NOMO-1 (cell line): Measurements from ENCODE around the gene QRICH1.
A peak's percentile ranks its signal among the peaks of the same experiment; 100 is the strongest.

Experiments used
- DNase-seq, 2 experiments: peaks; one replicate each; lab custom pipeline; 2025; ENCODE audit not compliant: unreplicated experiment in 2 of 2; lab: John Stamatoyannopoulos, UW

QRICH1 gene

DNA sequence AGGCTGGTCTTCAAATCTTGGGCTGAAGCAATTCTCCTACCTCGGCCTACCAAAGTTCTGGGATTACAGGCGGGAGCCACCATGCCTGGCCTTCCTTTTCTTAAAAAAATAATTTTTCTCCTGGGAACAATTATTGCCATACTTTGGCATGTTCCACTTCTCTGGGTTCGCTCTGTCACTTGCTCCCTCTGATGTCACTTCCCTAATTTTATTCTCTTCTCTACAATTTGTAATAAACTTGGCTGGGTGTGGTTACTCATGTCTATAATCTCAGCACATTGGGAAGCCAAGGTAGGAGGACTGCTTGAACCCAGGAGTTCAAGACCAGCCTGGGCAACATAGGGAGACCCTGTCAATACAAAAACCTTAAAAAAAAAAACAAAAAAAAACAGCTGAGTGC lies 58.6 kb downstream of the QRICH1 start:
- peak in 1 of 2 experiments; percentile 32 for DNase-seq

DNA sequence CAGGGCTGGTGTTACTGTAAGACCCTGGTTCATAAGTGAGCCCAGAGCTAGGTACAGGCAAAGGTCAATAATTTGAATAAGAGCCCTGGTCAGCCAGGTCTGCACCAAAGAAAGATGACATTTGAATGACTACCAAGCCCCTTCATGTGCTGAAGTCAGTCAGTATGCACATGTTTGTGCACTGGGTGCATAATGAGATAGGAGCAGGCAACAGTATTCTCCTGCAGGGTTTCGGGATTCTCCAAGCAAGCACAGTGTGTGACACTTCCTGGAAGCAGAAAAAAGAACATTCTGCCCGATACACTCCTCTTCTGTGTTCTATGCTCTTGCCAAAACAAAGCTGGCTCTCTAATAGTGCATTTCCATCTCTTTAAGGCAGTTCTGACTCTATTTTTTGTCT lies 59.2 kb downstream of the QRICH1 start:
- DNase-seq, result no peak

DNA sequence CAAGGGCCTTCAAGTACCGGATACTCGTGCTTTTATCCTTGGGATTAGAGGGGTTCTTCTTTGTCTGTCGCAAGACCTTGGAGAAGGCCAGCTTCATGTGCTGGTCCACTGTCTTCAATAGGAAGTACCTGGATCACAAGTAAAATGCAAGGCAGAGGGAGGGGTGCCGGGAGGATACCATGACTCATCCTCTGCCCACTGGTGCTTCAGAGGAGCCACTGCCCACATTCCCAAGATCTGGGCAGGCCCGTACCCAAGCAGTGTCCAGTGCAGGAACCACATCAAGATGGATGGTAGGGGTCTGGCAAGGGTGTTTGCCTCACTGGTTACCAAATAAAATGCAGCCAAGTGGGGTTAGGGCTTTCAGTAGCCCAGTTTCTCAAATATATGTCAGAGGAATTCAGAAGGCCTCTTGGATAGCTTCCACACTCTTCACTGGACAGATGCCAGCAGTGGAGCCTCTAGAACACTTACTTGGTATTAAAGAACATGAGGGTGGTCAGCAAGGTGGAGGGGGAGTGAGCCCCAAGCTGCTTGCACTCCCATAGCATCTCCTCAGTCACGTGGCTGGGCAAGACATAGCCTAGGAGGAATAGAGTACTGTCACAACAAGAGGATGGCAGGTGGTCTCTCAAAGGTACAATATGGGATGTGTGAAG lies 61.1 kb downstream of the QRICH1 start:
- DNase-seq, result no peak

DNA sequence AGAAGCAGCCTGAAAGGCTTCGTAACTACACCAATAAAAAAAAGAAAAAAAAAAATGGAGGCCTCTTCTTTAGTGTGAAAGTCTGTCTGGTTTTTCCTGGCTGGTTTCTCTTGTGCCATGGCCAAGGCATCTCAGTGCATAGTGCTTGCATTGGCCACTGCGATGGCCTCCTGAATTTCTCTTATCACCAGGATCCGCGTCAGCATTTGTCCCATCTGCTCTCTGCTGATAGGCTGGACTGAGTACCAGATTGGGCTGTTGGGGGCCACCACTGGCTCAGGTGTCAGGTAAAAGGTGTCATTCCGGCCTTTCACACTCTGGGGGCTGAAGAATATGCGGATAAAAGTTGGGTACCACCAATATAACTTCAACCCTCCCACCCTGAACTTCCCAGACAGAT lies 63.5 kb downstream of the QRICH1 start:
- no peak for DNase-seq

- no peak for DNase-seq
These were observed 64.3 kb downstream of the QRICH1 start for GRCh38 chr3:49029563-49029884.

GRCh38 chr3:49028673-49029562 lies 65.0 kb downstream of the QRICH1 start, which contains the start of gene IMPDH2:
IMPDH2 (minus strand) TSS chr3:49029398; CDS start chr3:49029350, 48 bp downstream.
- DNase-seq, result peak; percentile 90 to 97

GRCh38 chr3:49028298-49028672 lies 65.6 kb downstream of the QRICH1 start:
- no peak for DNase-seq

GRCh38 chr3:49027634-49028033 lies 66.2 kb downstream of the QRICH1 start:
- DNase-seq, result no peak

DNA sequence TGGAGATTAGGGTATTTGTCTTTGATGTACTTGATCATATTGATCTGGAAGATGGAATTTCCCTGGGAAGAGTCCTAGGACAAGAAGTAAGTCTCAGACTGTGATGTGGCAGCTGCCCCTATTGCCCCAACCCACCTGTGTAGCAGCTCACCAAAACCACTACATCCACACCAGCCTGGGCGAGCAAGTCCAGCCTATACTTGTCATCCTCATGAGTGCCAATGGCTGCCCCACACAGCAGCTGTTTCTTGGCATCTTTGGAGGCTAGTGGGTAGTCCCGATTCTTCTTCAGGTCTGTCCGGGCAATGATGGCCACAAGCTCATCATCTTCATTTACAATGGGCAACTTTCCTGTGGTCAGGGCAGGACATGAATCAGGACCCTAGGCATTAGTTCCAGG lies 67.3 kb downstream of the QRICH1 start:
- no peak for DNase-seq

- DNase-seq, result no peak
These were observed 67.9 kb downstream of the QRICH1 start for GRCh38 chr3:49025793-49026520.

DNA sequence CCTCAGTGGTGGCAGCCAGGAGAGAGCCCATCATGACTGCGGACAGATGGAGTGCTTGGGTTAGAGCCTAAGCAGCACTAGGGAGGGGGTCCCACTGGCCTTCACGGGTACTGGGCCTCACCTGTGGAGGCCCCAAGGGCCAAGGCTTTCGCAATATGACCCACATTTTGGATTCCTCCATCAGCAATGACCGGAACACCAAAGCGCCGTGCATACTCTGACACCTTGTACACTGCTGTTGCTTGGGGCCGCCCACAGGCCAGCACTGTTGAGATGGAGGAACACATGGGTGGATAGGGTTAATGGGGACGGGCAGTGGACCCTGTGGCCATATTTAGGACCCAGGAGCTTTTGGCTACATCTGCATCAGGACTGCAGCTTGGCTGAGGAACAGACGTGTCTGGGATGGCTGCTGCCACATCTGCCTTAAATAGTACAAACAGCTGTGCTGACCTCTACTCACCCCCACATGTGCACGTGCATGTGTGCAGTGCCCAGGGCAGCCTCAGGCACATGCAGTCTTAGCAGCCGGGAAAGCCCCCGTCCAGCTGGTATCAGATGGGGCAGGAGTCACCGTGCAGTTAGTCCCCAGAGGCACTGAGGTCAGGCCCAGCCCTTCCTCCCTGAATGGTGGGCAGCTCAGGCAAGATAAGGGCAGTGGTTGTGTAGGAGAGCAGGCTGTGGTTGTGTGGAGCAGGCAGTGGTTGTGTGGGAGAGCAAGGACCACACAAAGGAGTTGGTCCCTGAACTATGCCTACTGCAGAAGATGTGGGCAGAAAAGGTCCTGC lies 68.7 kb downstream of the QRICH1 start:
- DNase-seq, result no peak

DNA sequence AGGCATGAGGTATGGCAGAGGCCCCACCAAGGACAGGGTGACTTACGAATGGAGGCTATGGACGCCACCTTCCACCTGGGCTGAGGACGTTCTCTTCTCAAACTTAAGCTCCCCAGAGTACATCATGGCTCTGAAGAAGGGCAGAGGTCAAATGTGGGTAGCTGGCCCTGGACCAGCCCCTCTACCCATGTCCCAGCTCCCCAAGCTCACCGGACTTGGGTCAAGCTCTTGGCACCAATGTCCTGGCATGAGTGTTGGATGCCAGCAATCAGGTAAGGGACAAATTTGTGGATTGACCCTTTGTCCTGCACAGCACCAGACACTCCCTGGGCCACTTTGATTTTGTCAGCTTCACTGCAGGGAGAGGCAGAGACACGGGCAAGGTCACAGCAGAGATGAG lies 69.4 kb downstream of the QRICH1 start:
- DNase-seq, result no peak

DNA sequence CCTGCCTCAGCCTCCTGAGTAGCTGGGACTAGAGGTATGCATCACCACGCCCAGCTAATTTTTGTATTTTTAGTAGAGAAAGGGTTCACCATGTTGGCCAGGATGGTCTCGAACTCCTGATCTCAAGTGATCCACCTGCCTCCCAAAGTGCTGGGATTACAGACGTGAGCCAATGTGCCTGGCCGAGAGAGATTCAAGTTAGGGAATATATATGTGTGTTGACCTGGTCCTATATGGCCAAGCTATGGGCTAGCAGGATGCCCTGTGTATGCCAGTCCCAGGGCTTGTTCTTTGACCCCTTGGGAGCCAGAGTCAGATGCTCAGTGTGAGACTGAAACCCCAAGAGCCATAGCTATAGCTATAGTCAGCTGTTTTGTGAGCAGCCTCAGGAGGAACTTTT lies 70.1 kb downstream of the QRICH1 start:
- DNase-seq, result no peak

GRCh38 chr3:49022688-49023171 lies 71.1 kb downstream of the QRICH1 start:
- peak in 1 of 2 experiments; percentile 24 for DNase-seq

GRCh38 chr3:49021813-49022687 lies 71.8 kb downstream of the QRICH1 start, which contains the start of gene NDUFAF3:
NDUFAF3 (plus strand) TSS chr3:49022121; CDS start chr3:49022145, 24 bp downstream.
- DNase-seq, result peak; percentile 85 to 87

GRCh38 chr3:49021213-49021812 lies 72.6 kb downstream of the QRICH1 start:
- DNase-seq, result peak; percentile 96 to 97

GRCh38 chr3:49020330-49021212 lies 73.3 kb downstream of the QRICH1 start:
- DNase-seq, result peak; percentile 25 to 54

- DNase-seq, result no peak
These were observed 73.9 kb downstream of the QRICH1 start for GRCh38 chr3:49019941-49020329.
